OCI-LY7 (cell line): ENCODE measurements around the gene CASK. TPM values are rescaled to one million over a fixed set of nuclear protein-coding genes. Genes with fewer than 3 reads are reported as not detected.

Experiments used
- BruUV-seq: library from RNA; stranded (reverse); fragments of 400-500 nt; replicated peaks from 2 replicates; lab custom pipeline; 2021; lab: Mats Ljungman, UMichigan
- CTCF ChIA-PET: fragments of 300-600 bp; sonication (Branson Sonifier 250); formaldehyde crosslinking; loops from one replicate; lab custom pipeline; 2022; ENCODE audit warnings: antibody characterized with exemption; ENCODE audit not compliant: unreplicated experiment; lab: Charles Lee
- POLR2A ChIA-PET: fragments of 300-600 bp; sonication (Branson Sonifier 250); formaldehyde crosslinking; loops from one replicate; lab custom pipeline; 2022; ENCODE audit warnings: antibody characterized with exemption; lab: Charles Lee
- DNase-seq: peaks from one replicate; pipeline ENCODE4 v3.0.0-alpha.2; 2015; ENCODE audit warnings: low spot score
- H2AFZ ChIP-seq: fragments of 200-600 bp; sonication (generic), shearing (Covaris generic); 2 replicates; pipeline ENCODE4 v1.6.1; 2014; ENCODE audit warnings: mild to moderate bottlenecking, antibody characterized with exemption, low read length, moderate library complexity
- H3K27ac ChIP-seq: fragments of 200-600 bp; sonication (generic); 2 replicates; pipeline ENCODE4 v1.5.1; 2014; ENCODE audit warnings: mixed run types, low read depth, mild to moderate bottlenecking, moderate library complexity, low read length, inconsistent platforms; ENCODE audit not compliant: poor library complexity, severe bottlenecking
- H3K36me3 ChIP-seq: fragments of 200-600 bp; sonication (generic); 2 replicates; pipeline ENCODE4 v1.6.1; 2014; ENCODE audit warnings: mild to moderate bottlenecking, antibody characterized with exemption, low read length, moderate library complexity, mixed read lengths; ENCODE audit not compliant: insufficient read depth
- H3K4me1 ChIP-seq: fragments of 200-600 bp; sonication (generic); 2 replicates; pipeline ENCODE4 v1.5.1; 2014; ENCODE audit warnings: mild to moderate bottlenecking, low read length; ENCODE audit not compliant: insufficient read depth, poor library complexity, severe bottlenecking
- H3K4me2 ChIP-seq: fragments of 200-600 bp; sonication (generic); 2 replicates; pipeline ENCODE4 v1.6.1; 2014; ENCODE audit warnings: mild to moderate bottlenecking, low read length
- H3K4me3 ChIP-seq: fragments of 200-600 bp; sonication (generic); 2 replicates; pipeline ENCODE4 v1.5.1; 2014; ENCODE audit warnings: mild to moderate bottlenecking, low read depth, low read length; ENCODE audit not compliant: poor library complexity, severe bottlenecking
- H3K79me2 ChIP-seq: fragments of 200-600 bp; sonication (generic); 2 replicates; pipeline ENCODE4 v1.6.1; 2016; ENCODE audit warnings: low read depth, mild to moderate bottlenecking, low read length, moderate library complexity, mixed read lengths; ENCODE audit not compliant: insufficient read depth
- H3K9me2 ChIP-seq: fragments of 200-600 bp; sonication (generic); 2 replicates; pipeline ENCODE4 v1.6.1; 2016; ENCODE audit warnings: mild to moderate bottlenecking, low read length, mixed read lengths; ENCODE audit not compliant: insufficient read depth
- H3K9me3 ChIP-seq: fragments of 200-600 bp; sonication (generic); 2 replicates; pipeline ENCODE4 v1.6.1; 2014; ENCODE audit warnings: mild to moderate bottlenecking, mixed run types, low read length, mixed read lengths
- H4K20me1 ChIP-seq: fragments of 200-600 bp; sonication (generic); 2 replicates; pipeline ENCODE4 v1.6.1; 2014; ENCODE audit warnings: mild to moderate bottlenecking, antibody characterized with exemption, low read length, moderate library complexity, mixed read lengths; ENCODE audit not compliant: insufficient read depth
- CTCF ChIP-seq: fragments of 200-600 bp; sonication (generic); conservative IDR thresholded peaks from 2 replicates; pipeline ENCODE4 v1.5.1; 2014; ENCODE audit warnings: mild to moderate bottlenecking, antibody characterized with exemption, low read length, moderate library complexity, mixed read lengths
- EZH2phosphoT487 ChIP-seq: fragments of 200-600 bp; sonication (generic); IDR thresholded peaks from 2 replicates; pipeline ENCODE4 v1.6.1; 2018; ENCODE audit warnings: low read depth, borderline replicate concordance, mild to moderate bottlenecking, mixed run types, antibody characterized with exemption, low read length, moderate library complexity, mixed read lengths
- intact Hi-C: fragments of 100-400 bp; cut with micrococcal nuclease; formaldehyde crosslinking; loops from one replicate; pipeline ENCODE4 v1.10.0; 2022; ENCODE audit not compliant: unreplicated experiment
- total RNA-seq, 2 experiments: library from RNA; depleted of rRNA in 1 of 2; stranded (reverse); fragments of >200 nt in 1 of 2; shearing (Covaris generic) in 1 of 2; gene quantifications; 2 replicates each; pipeline ENCODE4 v1.2.3, GENCODE V29; 2014 to 2022

The CASK gene
- total RNA-seq, 2 experiments from 2014 or later = 18.6 to 29.4 TPM

GRCh38 chrX:41542135-41542534, 381.2 kb downstream of the CASK start:
- Histone ChIP-seq H3K9me2 (no peaks in the 10 kb centered on the region), H3K4me2 (no peak overlapping the region), H3K79me2 (no peaks in the 10 kb centered on the region), H3K9me3 (no peaks in the 10 kb centered on the region), H3K27ac (no peak overlapping the region), H4K20me1 (no peaks in the 10 kb centered on the region), H3K4me1 (no peaks in the 10 kb centered on the region), H3K36me3 (peaks cover 4% of the 10 kb centered on the region; the same call in 1 of the 2 replicates), H3K4me3 (no peak overlapping the region), H2AFZ (no peak overlapping the region)
- no TSS peak for BruUV-seq
- TF ChIP-seq CTCF (no peak), EZH2phosphoT487 (no peak)
- POLR2A ChIA-PET = interaction anchor here (0.9 to 1.1 kb wide), 2 partner anchors 9 to 138 kb away, joined by 3 to 5 read pairs; no protein-coding TSS in a partner anchor
- DNase-seq = no peak
- CTCF ChIA-PET = no interaction called here
- intact Hi-C loops = no loop called here

- H2AFZ ChIP-seq = no peak overlapping the region
- no peaks in the 10 kb centered on the region for H3K79me2 ChIP-seq
- H4K20me1 ChIP-seq = no peaks in the 10 kb centered on the region
- no peaks in the 10 kb centered on the region for H3K9me2 ChIP-seq
- ChIA-PET CTCF (no interaction called here), POLR2A (no interaction called here)
- no peak for DNase-seq
- no peak overlapping the region for H3K27ac ChIP-seq
- H3K9me3 ChIP-seq = no peaks in the 10 kb centered on the region
- no peak overlapping the region for H3K4me3 ChIP-seq
- BruUV-seq = no TSS peak
- H3K4me2 ChIP-seq = no peak overlapping the region
- TF ChIP-seq CTCF = no peak
- no peak for TF ChIP-seq EZH2phosphoT487
- H3K4me1 ChIP-seq = no peaks in the 10 kb centered on the region
- peaks cover 4% of the 10 kb centered on the region; the same call in 1 of the 2 replicates for H3K36me3 ChIP-seq
- intact Hi-C loops = no loop called here
Observed at GRCh38 chrX:41541386-41541785, 382.0 kb downstream of the CASK start.

DNA sequence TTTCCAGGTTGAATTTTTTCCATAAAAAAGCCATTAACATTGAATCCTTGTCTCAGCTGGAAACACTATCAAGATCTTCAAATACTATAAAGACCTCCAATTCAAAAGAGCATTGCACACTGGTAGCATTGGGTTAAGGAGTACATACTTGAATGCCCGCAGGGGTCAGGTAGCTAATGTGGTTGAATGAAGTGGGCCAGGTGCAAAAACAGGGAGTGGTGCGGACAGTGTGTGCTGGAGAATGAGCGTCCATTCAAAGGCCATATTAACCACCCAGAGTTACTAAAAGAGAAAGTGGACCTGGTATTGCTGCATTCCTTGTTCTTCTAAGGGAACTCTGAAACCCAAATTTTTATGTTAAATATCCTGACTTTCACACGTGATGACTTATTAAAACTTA, 384.6 kb downstream of the CASK start:
- ChIA-PET CTCF (no interaction called here), POLR2A (no interaction called here)
- Histone ChIP-seq H3K36me3 (peaks cover 4% of the 10 kb centered on the region; the same call in 1 of the 2 replicates), H3K27ac (no peak overlapping the region), H3K4me1 (no peaks in the 10 kb centered on the region), H2AFZ (no peak overlapping the region), H3K4me3 (no peak overlapping the region), H4K20me1 (no peaks in the 10 kb centered on the region), H3K4me2 (no peak overlapping the region), H3K9me3 (no peaks in the 10 kb centered on the region), H3K79me2 (no peaks in the 10 kb centered on the region), H3K9me2 (no peaks in the 10 kb centered on the region)
- intact Hi-C loops = no loop called here
- DNase-seq = no peak
- BruUV-seq = no TSS peak
- TF ChIP-seq EZH2phosphoT487 (no peak), CTCF (no peak)
